Renal cortex interstitium (tissue), 11 donors: ENCODE data around the gene RUNX3. TPM values are rescaled to one million over a fixed set of nuclear protein-coding genes. Genes with fewer than 3 reads are reported as not detected.

Experiments
- DNase-seq, 11 donors: peaks; one replicate each; pipeline ENCODE4 v3.0.0-alpha.2; 2013; ENCODE audit warnings: low read depth in 9 of 11, low spot score in 4 of 11; ENCODE audit errors: extremely low read depth in 1 of 11
- polyA plus RNA-seq, 3 donors: library from polyadenylated mRNA; unstranded; fragments of 120-200 nt; gene quantifications; one replicate each; pipeline ENCODE4 v1.2.1, GENCODE V29; 2013; ENCODE audit not compliant: insufficient read length in 3 of 3

Gene RUNX3
- polyA plus RNA-seq, 3 donors: 0.45 to 0.97 (median 0.60) TPM

- no peak for DNase-seq
These were observed 70.7 kb downstream of the RUNX3 start for GRCh38 chr1:24859063-24860010.

GRCh38 chr1:24858277-24858676, 71.8 kb downstream of the RUNX3 start:
- no peak for DNase-seq

GRCh38 chr1:24857507-24858133, 72.5 kb downstream of the RUNX3 start:
- no peak for DNase-seq

- DNase-seq: no peak
These were observed 73.1 kb downstream of the RUNX3 start for GRCh38 chr1:24856787-24857506.

GRCh38 chr1:24855474-24855873, 74.6 kb downstream of the RUNX3 start:
- DNase-seq: no peak

GRCh38 chr1:24853649-24854048, 76.4 kb downstream of the RUNX3 start:
- DNase-seq: peak in 1 of 11 donors; percentile 37

GRCh38 chr1:24850328-24850920, 79.7 kb downstream of the RUNX3 start:
- no peak for DNase-seq

GRCh38 chr1:24849672-24850295, 80.3 kb downstream of the RUNX3 start:
- DNase-seq: no peak

Other genes with a start within 250 kb of the RUNX3 start
- gene CLIC4, start 184.8 kb downstream of the RUNX3 start, polyA plus RNA-seq: 100 to 1,000 TPM; 184 to 211 (median 185) TPM